ENCODE measurements around the gene KCNJ6.
"Not testable (repeated sequence)": the region's sequence is repeated elsewhere in the genome, so short reads cannot be mapped to it uniquely, and the experiment has no call there.

The KCNJ6 gene

GRCh38 chr21:37751268-37751975 is 164.8 kb downstream of the KCNJ6 start:
- no peak for DNase-seq (ENCODE audit: insufficient read length, low spot score)
- TF ChIP-seq POLR2A (IDR thresholded peaks at IDR 0.05; ENCODE audit: low read depth, low read length), result no peak

DNA sequence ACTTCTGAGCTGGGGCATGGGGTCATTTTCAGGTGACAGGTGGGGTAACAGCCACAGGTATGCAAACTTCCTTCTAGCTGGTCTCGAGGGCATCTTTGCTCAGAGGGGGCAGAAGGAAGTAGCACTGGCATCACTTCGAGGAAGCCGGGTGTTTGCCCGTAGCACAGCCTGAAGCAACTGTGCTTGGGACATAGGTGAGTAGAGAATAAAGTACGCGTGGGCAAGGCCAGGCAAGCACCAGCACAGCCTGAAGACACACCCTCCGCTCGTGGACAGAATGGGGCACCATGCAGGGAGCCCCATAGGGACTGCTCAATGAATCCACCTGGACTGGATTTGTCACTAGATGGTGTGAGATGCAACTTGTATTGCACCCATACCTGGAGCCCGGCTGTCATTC is 167.1 kb downstream of the KCNJ6 start:
- TF ChIP-seq POLR2A (IDR thresholded peaks at IDR 0.05; ENCODE audit: low read depth, low read length), result no peak
- DNase-seq (ENCODE audit: insufficient read length, low spot score) (no peak), FAIRE-seq (no peak)

More at GRCh38 chr21:37751268-37751975, 164.8 kb downstream of the KCNJ6 start:
- no peak for FAIRE-seq

DNA sequence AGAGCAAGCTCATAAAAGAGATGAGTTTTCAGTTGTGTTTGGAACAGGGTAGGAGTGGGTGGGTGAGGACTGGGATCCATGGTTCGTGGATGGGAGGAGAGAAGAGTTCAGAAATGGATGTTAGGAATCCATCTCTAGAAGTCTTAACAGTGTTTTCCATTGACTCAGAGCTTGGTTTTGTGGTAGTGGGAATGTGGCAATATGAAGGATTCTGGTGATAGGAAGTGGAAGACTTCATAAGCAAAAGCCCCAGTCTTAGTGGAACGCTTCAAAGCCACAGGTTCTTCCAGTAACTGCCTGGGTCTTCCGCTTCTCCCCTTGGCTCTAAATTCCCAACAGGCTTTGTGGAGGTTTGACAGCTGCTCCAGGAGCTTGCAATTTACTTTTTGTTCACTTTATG is 167.9 kb downstream of the KCNJ6 start:
- no peak for TF ChIP-seq POLR2A (IDR thresholded peaks at IDR 0.05; ENCODE audit: low read depth, low read length)
- DNase-seq (ENCODE audit: insufficient read length, low spot score), result no peak
- FAIRE-seq, result no peak

DNA sequence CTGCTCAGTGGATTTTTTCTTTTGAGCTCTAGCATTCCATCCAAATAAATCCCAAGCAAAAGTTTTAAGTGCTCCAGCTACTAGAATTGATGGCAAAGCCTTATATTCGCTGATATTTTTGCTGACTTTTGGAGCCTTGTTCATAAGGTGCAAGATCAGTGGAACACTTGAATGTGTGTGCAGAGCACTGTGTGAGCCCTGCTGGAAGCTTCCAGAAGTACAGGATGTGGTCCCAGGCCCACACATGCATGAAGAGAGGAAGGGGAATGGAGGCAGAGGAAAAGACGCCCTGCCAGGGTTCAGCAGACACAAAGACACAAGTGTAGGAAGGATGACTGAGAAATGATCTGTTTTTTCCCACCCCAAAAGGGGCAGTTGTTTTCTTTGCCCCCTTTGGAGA is 169.4 kb downstream of the KCNJ6 start:
- TF ChIP-seq POLR2A (IDR thresholded peaks at IDR 0.05; ENCODE audit: low read depth, low read length), result no peak
- FAIRE-seq, result no peak
- DNase-seq (ENCODE audit: insufficient read length, low spot score), result no peak

DNA sequence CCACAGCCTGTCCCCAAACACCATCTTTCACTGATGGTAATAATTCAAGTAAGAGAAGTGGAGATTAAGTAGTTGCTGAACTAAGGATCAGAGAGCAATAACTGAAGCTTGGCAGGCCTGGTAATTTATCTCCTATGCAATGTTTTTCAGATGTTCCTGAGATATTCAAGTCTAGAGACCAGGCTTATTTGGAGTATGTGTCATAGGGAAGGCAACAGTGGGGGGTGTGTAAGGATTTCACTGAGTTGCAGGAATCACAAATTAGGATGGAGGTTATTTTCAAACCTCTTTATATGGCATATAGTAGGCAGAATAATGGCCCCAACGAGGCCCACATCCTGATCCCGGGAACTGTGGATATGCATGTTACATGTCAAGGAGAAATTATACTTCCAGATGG is 171.7 kb downstream of the KCNJ6 start:
- no peak for TF ChIP-seq POLR2A (IDR thresholded peaks at IDR 0.05; ENCODE audit: low read depth, low read length)
- FAIRE-seq, result no peak

DNA sequence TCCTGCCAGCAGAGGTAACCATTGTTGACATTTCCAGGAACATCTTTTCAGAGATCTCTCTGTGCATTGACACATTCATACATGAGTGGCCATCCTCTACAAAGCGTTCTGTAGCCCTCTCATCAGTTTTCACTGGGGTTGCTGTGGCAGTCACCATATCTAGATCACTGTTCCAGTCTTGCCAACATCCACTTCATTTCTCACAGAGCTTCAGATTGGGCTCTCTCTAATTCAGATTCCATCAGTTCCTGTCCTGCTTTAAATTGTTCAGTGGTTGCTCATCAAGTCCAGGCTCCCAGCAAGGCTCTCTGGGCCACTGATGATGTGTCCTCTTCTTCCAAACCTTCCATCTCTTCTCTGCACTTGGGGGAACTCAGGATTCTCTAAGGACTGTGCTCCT is 173.7 kb downstream of the KCNJ6 start:
- TF ChIP-seq POLR2A (IDR thresholded peaks at IDR 0.05; ENCODE audit: low read depth, low read length), result no peak
- FAIRE-seq, result no peak
- no peak for DNase-seq (ENCODE audit: insufficient read length, low spot score)

More for the DNA sequence above, 171.7 kb downstream of the KCNJ6 start:
- DNase-seq (ENCODE audit: insufficient read length, low spot score), result no peak

- FAIRE-seq, result no peak
- no peak for DNase-seq (ENCODE audit: insufficient read length, low spot score)
- no peak for TF ChIP-seq POLR2A (IDR thresholded peaks at IDR 0.05; ENCODE audit: low read depth, low read length)
These were observed 174.1 kb downstream of the KCNJ6 start for GRCh38 chr21:37742115-37742514.

GRCh38 chr21:37737996-37738395 is 178.3 kb downstream of the KCNJ6 start:
- no peak for DNase-seq (ENCODE audit: insufficient read length, low spot score)
- TF ChIP-seq POLR2A (IDR thresholded peaks at IDR 0.05; ENCODE audit: low read depth, low read length), result no peak
- no peak for FAIRE-seq

- DNase-seq (ENCODE audit: insufficient read length, low spot score), result no peak
- no peak for FAIRE-seq
- TF ChIP-seq POLR2A (IDR thresholded peaks at IDR 0.05; ENCODE audit: low read depth, low read length), result no peak
These were observed 178.8 kb downstream of the KCNJ6 start for GRCh38 chr21:37737507-37737906.

DNA sequence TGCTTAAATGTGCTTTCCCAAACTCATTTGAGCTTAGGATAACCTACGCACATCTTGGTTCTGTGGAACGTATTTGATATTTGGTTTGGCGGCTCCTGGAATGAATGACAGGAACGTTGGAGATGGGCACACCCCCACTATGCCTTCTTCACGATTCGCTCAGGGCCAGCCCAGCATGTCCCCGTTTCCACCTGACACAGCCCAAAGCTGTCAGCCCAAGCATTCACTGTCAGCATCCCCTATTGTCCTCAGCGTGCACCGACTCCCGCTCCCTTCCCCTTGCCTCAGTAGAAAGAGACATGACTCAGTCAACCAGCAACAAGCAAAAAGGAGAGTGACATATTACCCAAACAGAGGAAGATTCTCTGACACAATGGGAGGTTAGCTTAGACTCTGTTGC is 181.4 kb downstream of the KCNJ6 start:
- no peak for FAIRE-seq
- no peak for TF ChIP-seq POLR2A (IDR thresholded peaks at IDR 0.05; ENCODE audit: low read depth, low read length)
- DNase-seq (ENCODE audit: insufficient read length, low spot score), result no peak

- FAIRE-seq (no peak), DNase-seq (ENCODE audit: insufficient read length, low spot score) (no peak)
- no peak for TF ChIP-seq POLR2A (IDR thresholded peaks at IDR 0.05; ENCODE audit: low read depth, low read length)
These were observed 183.3 kb downstream of the KCNJ6 start for GRCh38 chr21:37732927-37733326.

DNA sequence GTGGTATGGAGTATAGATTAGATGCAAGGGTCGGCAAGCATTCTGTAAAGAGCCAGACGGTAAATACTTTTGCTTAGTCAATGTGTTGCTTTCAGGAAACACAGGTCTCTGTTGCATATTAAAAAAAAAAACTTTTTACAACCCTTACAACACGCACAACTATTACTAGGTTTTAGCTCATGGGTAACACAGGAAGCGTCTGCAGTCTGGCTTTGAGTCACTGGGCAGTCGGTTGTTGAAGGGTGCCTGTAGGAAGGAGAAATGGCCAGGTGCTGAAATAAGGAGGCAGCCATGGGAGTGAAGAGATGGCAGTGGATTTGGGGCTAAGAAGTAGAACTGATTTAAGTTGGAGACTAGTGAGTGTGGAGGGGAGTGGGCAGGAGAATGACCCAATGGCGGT is 192.1 kb downstream of the KCNJ6 start:
- no peak for DNase-seq (ENCODE audit: insufficient read length, low spot score)
- no peak for FAIRE-seq
- TF ChIP-seq POLR2A (IDR thresholded peaks at IDR 0.05; ENCODE audit: low read depth, low read length), result no peak

DNA sequence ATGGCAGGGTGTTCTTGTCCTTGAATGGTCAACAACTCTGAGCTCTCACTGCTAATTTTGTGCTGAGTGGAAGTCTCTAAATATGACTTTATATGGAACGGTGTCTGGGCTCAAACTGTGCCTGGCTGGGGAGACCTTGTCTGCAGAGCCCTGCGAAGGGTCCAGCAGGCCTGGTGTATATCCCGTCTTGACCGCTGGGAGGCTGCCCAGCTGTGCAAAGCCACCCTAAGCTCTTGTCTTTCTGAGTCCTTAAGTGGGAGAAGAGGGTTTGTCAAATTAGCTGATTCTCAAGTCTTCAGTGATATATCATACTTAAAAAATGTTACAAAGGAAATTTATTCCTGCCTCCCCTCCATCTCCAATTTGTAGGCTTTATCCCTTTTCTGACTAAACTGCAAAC is 198.7 kb downstream of the KCNJ6 start:
- no peak for DNase-seq (ENCODE audit: insufficient read length, low spot score)
- no peak for FAIRE-seq
- TF ChIP-seq POLR2A (IDR thresholded peaks at IDR 0.05; ENCODE audit: low read depth, low read length), result no peak

GRCh38 chr21:37712569-37712934 is 203.7 kb downstream of the KCNJ6 start:
- not testable (repeated sequence) for DNase-seq (ENCODE audit: insufficient read length, low spot score); FAIRE-seq

- DNase-seq (ENCODE audit: insufficient read length, low spot score) (peak; percentile 55), FAIRE-seq (no peak)
- TF ChIP-seq POLR2A (IDR thresholded peaks at IDR 0.05; ENCODE audit: low read depth, low read length), result no peak
These were observed 204.3 kb downstream of the KCNJ6 start for GRCh38 chr21:37711836-37712568.
